HEK293 (cell line): ENCODE measurements around the gene PRRT1.

Experiments
- GLIS2 ChIP-seq: fragments of 450-650 bp; formaldehyde crosslinking; IDR thresholded peaks from 2 replicates; pipeline ENCODE4 v1.5.1; 2016; ENCODE audit warnings: missing biosample characterization, missing genetic modification characterization
- MEIS1 ChIP-seq: sonication (generic); formaldehyde crosslinking; IDR thresholded peaks from 2 replicates; pipeline ENCODE4 v1.8.1; 2022; ENCODE audit warnings: missing genetic modification reagents, mild to moderate bottlenecking, borderline replicate concordance
- MZF1 ChIP-seq: fragments of 450-650 bp; formaldehyde crosslinking; IDR thresholded peaks from 2 replicates; pipeline ENCODE4 v1.5.1; 2017; ENCODE audit warnings: missing biosample characterization, missing genetic modification characterization, borderline replicate concordance
- TRIM28 ChIP-seq: IDR thresholded peaks from 2 replicates; pipeline ENCODE4 v1.6.1; 2011; ENCODE audit warnings: low read length, control low read depth, borderline replicate concordance
- YY1 ChIP-seq: fragments of 450-650 bp; formaldehyde crosslinking; IDR thresholded peaks from 2 replicates; pipeline ENCODE4 v1.5.1; 2018; ENCODE audit warnings: missing biosample characterization, missing genetic modification characterization
- ZBTB20 ChIP-seq: fragments of 450-650 bp; formaldehyde crosslinking; IDR thresholded peaks from 2 replicates; pipeline ENCODE4 v1.5.1; 2016; ENCODE audit warnings: missing biosample characterization, missing genetic modification characterization
- ZBTB6 ChIP-seq: fragments of 450-650 bp; formaldehyde crosslinking; IDR thresholded peaks from 2 replicates; pipeline ENCODE4 v1.5.1; 2017; ENCODE audit warnings: missing biosample characterization, missing genetic modification characterization
- ZNF114 ChIP-seq: fragments of 450-650 bp; formaldehyde crosslinking; IDR thresholded peaks from 2 replicates; pipeline ENCODE4 v1.5.0; 2017; ENCODE audit warnings: missing biosample characterization, missing genetic modification characterization
- ZNF2 ChIP-seq: fragments of 450-650 bp; formaldehyde crosslinking; IDR thresholded peaks from 2 replicates; pipeline ENCODE4 v1.5.1; 2016; ENCODE audit warnings: missing biosample characterization, missing genetic modification characterization
- ZNF211 ChIP-seq: fragments of 450-650 bp; formaldehyde crosslinking; IDR thresholded peaks from 2 replicates; pipeline ENCODE4 v1.5.1; 2016; ENCODE audit warnings: low read depth, missing biosample characterization, missing genetic modification characterization
- ZNF239 ChIP-seq: fragments of 450-650 bp; formaldehyde crosslinking; IDR thresholded peaks from 2 replicates; pipeline ENCODE4 v1.5.1; 2016; ENCODE audit warnings: missing biosample characterization, missing genetic modification characterization
- ZNF248 ChIP-seq: fragments of 450-650 bp; formaldehyde crosslinking; IDR thresholded peaks from 2 replicates; pipeline ENCODE4 v1.5.1; 2017; ENCODE audit warnings: missing biosample characterization, missing genetic modification characterization
- ZNF311 ChIP-seq: fragments of 450-650 bp; formaldehyde crosslinking; IDR thresholded peaks from 2 replicates; pipeline ENCODE4 v1.5.1; 2017; ENCODE audit warnings: missing biosample characterization, missing genetic modification characterization, borderline replicate concordance
- ZNF350 ChIP-seq: fragments of 450-650 bp; formaldehyde crosslinking; IDR thresholded peaks from 2 replicates; pipeline ENCODE4 v1.5.0; 2017; ENCODE audit warnings: missing biosample characterization, mild to moderate bottlenecking, missing genetic modification characterization
- ZNF37A ChIP-seq: fragments of 450-650 bp; IDR thresholded peaks from 2 replicates; pipeline ENCODE4 v1.5.1; 2018; ENCODE audit warnings: missing biosample characterization, missing genetic modification characterization
- ZNF416 ChIP-seq: fragments of 450-650 bp; formaldehyde crosslinking; IDR thresholded peaks from 2 replicates; pipeline ENCODE4 v1.5.1; 2016; ENCODE audit warnings: missing biosample characterization, missing genetic modification characterization
- ZNF426 ChIP-seq: fragments of 450-650 bp; formaldehyde crosslinking; IDR thresholded peaks from 2 replicates; pipeline ENCODE4 v1.5.1; 2017; ENCODE audit warnings: missing biosample characterization, missing genetic modification characterization, mild to moderate bottlenecking, inconsistent platforms, moderate library complexity
- ZNF501 ChIP-seq: fragments of 450-650 bp; formaldehyde crosslinking; IDR thresholded peaks from 2 replicates; pipeline ENCODE4 v1.5.1; 2016; ENCODE audit warnings: missing biosample characterization, missing genetic modification characterization
- ZNF548 ChIP-seq: fragments of 450-650 bp; formaldehyde crosslinking; IDR thresholded peaks from 2 replicates; pipeline ENCODE4 v1.5.1; 2016; ENCODE audit warnings: missing biosample characterization, missing genetic modification characterization
- ZNF555 ChIP-seq: fragments of 450-650 bp; formaldehyde crosslinking; conservative IDR thresholded peaks from 2 replicates; pipeline ENCODE4 v1.5.1; 2017; ENCODE audit warnings: missing biosample characterization, mild to moderate bottlenecking, missing genetic modification characterization, inconsistent platforms
- ZNF596 ChIP-seq: fragments of 450-650 bp; IDR thresholded peaks from 2 replicates; pipeline ENCODE4 v1.5.0; 2018; ENCODE audit warnings: missing biosample characterization, mild to moderate bottlenecking, missing genetic modification characterization, moderate library complexity
- ZNF610 ChIP-seq: fragments of 450-650 bp; formaldehyde crosslinking; IDR thresholded peaks from 2 replicates; pipeline ENCODE4 v1.5.1; 2016; ENCODE audit warnings: missing biosample characterization, missing genetic modification characterization, borderline replicate concordance
- ZNF621 ChIP-seq: fragments of 450-650 bp; formaldehyde crosslinking; IDR thresholded peaks from 2 replicates; pipeline ENCODE4 v1.5.1; 2017; ENCODE audit warnings: missing biosample characterization, missing genetic modification characterization
- ZNF624 ChIP-seq: fragments of 450-650 bp; formaldehyde crosslinking; IDR thresholded peaks from 2 replicates; pipeline ENCODE4 v1.5.1; 2017; ENCODE audit warnings: missing biosample characterization, missing genetic modification characterization
- ZNF660 ChIP-seq: fragments of 450-650 bp; IDR thresholded peaks from 2 replicates; pipeline ENCODE4 v1.5.1; 2018; ENCODE audit warnings: missing biosample characterization, mild to moderate bottlenecking, missing genetic modification characterization
- ZNF704 ChIP-seq: fragments of 450-650 bp; formaldehyde crosslinking; IDR thresholded peaks from 2 replicates; pipeline ENCODE4 v1.5.1; 2016; ENCODE audit warnings: missing biosample characterization, missing genetic modification characterization
- ZXDB ChIP-seq: fragments of 450-650 bp; formaldehyde crosslinking; IDR thresholded peaks from 2 replicates; pipeline ENCODE4 v1.5.1; 2016; ENCODE audit warnings: missing biosample characterization, missing genetic modification characterization
- TF ChIP-seq, protein P1 (sequence below): fragments of 450-650 bp; formaldehyde crosslinking; IDR thresholded peaks from 2 replicates; pipeline ENCODE4 v1.5.1; 2017; ENCODE audit warnings: missing biosample characterization, missing genetic modification characterization
- TF ChIP-seq, protein P2 (sequence below): fragments of 450-650 bp; formaldehyde crosslinking; IDR thresholded peaks from 2 replicates; pipeline ENCODE4 v1.5.1; 2016; ENCODE audit warnings: missing biosample characterization, missing genetic modification characterization
- TF ChIP-seq, protein P3 (sequence below): fragments of 450-650 bp; formaldehyde crosslinking; IDR thresholded peaks from 2 replicates; pipeline ENCODE4 v1.5.1; 2016; ENCODE audit warnings: missing biosample characterization, missing genetic modification characterization
- TF ChIP-seq, protein P4 (sequence below): fragments of 450-650 bp; formaldehyde crosslinking; IDR thresholded peaks from 2 replicates; pipeline ENCODE4 v1.5.1; 2016; ENCODE audit warnings: missing biosample characterization, missing genetic modification characterization
- TF ChIP-seq, protein P5 (sequence below): fragments of 450-650 bp; formaldehyde crosslinking; IDR thresholded peaks from 2 replicates; pipeline ENCODE4 v1.5.1; 2017; ENCODE audit warnings: missing biosample characterization, missing genetic modification characterization

The PRRT1 gene

DNA sequence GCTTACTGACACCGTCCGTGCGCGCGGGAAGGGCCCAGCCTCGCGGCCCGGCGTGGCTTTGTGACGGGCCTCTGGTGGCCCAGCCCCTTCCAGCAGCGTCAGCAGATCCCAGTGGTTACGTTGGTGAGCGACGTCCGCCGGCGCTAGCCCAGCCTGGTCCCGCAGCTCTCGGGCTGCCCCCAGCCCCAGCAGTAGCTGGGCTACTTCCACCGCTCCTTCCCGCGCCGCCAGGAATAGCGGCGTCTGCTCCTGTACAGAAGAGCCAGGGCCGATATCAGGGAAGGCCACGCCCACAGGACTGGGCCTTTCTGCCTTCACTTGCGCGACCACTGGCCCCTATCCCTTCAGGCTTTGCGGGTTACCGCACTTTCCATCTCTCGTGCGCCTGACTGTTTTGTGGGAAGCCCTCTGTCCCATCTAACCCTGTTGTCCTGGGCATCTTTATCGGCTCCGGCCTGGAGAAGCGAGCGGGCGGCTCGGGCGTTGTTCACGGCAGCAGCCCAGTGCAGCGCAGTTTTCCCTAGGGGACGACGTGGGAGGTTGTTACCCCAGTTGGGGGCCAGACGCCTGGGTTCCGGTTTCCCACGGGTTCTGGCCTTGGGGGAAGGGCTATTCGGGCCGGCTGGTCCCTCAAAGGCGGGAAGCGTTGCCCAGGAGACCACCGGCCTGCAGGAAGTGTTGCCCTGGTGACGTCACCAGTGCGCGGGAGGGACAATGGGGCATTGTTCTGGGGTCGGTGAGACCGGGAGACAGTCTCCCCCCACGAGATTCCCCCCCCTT is 44.4 kb upstream of the PRRT1 start (continued):
- TF ChIP-seq, protein P1, sequence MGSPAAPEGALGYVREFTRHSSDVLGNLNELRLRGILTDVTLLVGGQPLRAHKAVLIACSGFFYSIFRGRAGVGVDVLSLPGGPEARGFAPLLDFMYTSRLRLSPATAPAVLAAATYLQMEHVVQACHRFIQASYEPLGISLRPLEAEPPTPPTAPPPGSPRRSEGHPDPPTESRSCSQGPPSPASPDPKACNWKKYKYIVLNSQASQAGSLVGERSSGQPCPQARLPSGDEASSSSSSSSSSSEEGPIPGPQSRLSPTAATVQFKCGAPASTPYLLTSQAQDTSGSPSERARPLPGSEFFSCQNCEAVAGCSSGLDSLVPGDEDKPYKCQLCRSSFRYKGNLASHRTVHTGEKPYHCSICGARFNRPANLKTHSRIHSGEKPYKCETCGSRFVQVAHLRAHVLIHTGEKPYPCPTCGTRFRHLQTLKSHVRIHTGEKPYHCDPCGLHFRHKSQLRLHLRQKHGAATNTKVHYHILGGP (tag by site-specific recombination), result no peak
- no peak for TF ChIP-seq ZNF621 (tag by site-specific recombination)
- no peak for TF ChIP-seq ZNF596 (tag by site-specific recombination)
- peak; percentile 94 for TF ChIP-seq GLIS2 (tag by site-specific recombination)
- TF ChIP-seq ZNF624 (tag by site-specific recombination), result 0 out of 2 replicates have a peak, but pooled peaks have one; percentile 39
- no peak for TF ChIP-seq TRIM28
- TF ChIP-seq, protein P2, sequence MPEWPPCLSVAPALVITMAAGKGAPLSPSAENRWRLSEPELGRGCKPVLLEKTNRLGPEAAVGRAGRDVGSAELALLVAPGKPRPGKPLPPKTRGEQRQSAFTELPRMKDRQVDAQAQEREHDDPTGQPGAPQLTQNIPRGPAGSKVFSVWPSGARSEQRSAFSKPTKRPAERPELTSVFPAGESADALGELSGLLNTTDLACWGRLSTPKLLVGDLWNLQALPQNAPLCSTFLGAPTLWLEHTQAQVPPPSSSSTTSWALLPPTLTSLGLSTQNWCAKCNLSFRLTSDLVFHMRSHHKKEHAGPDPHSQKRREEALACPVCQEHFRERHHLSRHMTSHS (tag by site-specific recombination), result no peak
- TF ChIP-seq ZBTB20, result peak; percentile 50; the same call in 1 of the 2 replicates
- TF ChIP-seq MZF1, result no peak
- TF ChIP-seq ZNF248 (tag by site-specific recombination), result no peak
- no peak for TF ChIP-seq MEIS1 (CRISPR knock-in tag)
- no peak for TF ChIP-seq ZNF311
- no peak for TF ChIP-seq ZNF548 (tag by site-specific recombination)
- TF ChIP-seq ZNF704 (tag by site-specific recombination), result no peak
- TF ChIP-seq ZNF350 (tag by site-specific recombination), result no peak
- no peak for TF ChIP-seq ZNF37A (tag by site-specific recombination)
- peak; percentile 94 for TF ChIP-seq ZNF2 (tag by site-specific recombination)
- TF ChIP-seq, protein P3, sequence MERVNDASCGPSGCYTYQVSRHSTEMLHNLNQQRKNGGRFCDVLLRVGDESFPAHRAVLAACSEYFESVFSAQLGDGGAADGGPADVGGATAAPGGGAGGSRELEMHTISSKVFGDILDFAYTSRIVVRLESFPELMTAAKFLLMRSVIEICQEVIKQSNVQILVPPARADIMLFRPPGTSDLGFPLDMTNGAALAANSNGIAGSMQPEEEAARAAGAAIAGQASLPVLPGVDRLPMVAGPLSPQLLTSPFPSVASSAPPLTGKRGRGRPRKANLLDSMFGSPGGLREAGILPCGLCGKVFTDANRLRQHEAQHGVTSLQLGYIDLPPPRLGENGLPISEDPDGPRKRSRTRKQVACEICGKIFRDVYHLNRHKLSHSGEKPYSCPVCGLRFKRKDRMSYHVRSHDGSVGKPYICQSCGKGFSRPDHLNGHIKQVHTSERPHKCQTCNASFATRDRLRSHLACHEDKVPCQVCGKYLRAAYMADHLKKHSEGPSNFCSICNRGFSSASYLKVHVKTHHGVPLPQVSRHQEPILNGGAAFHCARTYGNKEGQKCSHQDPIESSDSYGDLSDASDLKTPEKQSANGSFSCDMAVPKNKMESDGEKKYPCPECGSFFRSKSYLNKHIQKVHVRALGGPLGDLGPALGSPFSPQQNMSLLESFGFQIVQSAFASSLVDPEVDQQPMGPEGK (tag by site-specific recombination), result peak; percentile 98
- TF ChIP-seq ZNF114 (tag by site-specific recombination), result no peak
- TF ChIP-seq ZNF239, result peak; percentile 49; the same call in 1 of the 2 replicates
- TF ChIP-seq ZNF211 (tag by site-specific recombination), result no peak
- no peak for TF ChIP-seq ZBTB6 (tag by site-specific recombination)
- peak; percentile 21; the same call in 1 of the 2 replicates for TF ChIP-seq ZXDB (tag by site-specific recombination)
- peak; percentile 91 for TF ChIP-seq ZNF501 (tag by site-specific recombination)
- no peak for TF ChIP-seq ZNF416 (tag by site-specific recombination)
- peak; percentile 46; the same call in 1 of the 2 replicates for TF ChIP-seq YY1 (tag by site-specific recombination)
- TF ChIP-seq ZNF660 (tag by site-specific recombination), result no peak
- TF ChIP-seq, protein P4, sequence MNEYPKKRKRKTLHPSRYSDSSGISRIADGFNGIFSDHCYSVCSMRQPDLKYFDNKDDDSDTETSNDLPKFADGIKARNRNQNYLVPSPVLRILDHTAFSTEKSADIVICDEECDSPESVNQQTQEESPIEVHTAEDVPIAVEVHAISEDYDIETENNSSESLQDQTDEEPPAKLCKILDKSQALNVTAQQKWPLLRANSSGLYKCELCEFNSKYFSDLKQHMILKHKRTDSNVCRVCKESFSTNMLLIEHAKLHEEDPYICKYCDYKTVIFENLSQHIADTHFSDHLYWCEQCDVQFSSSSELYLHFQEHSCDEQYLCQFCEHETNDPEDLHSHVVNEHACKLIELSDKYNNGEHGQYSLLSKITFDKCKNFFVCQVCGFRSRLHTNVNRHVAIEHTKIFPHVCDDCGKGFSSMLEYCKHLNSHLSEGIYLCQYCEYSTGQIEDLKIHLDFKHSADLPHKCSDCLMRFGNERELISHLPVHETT (tag by site-specific recombination), result no peak
- TF ChIP-seq ZNF610 (tag by site-specific recombination), result peak; percentile 82
- TF ChIP-seq ZNF555, result no peak
- no peak for TF ChIP-seq ZNF426 (tag by site-specific recombination)
- TF ChIP-seq, protein P5, sequence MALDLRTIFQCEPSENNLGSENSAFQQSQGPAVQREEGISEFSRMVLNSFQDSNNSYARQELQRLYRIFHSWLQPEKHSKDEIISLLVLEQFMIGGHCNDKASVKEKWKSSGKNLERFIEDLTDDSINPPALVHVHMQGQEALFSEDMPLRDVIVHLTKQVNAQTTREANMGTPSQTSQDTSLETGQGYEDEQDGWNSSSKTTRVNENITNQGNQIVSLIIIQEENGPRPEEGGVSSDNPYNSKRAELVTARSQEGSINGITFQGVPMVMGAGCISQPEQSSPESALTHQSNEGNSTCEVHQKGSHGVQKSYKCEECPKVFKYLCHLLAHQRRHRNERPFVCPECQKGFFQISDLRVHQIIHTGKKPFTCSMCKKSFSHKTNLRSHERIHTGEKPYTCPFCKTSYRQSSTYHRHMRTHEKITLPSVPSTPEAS, result peak; percentile 40; the same call in 1 of the 2 replicates
